Calu3 (cell line): ENCODE measurements around the gene OR9G4. TPM values are rescaled to one million over a fixed set of nuclear protein-coding genes. Genes with fewer than 3 reads are reported as not detected.
A peak's percentile ranks its signal among the peaks of the same experiment; 100 is the strongest.

Experiments used
- BruUV-seq: library from RNA; stranded (reverse); fragments of 400-500 nt; replicated peaks from 2 replicates; lab custom pipeline; 2021; lab: Mats Ljungman, UMichigan
- CTCF ChIA-PET: fragments of 300-600 bp; sonication (Branson Sonifier 250); formaldehyde crosslinking; loops from one replicate; lab custom pipeline; 2022; ENCODE audit warnings: antibody characterized with exemption; lab: Charles Lee
- DNase-seq: peaks from one replicate; pipeline ENCODE4 v3.0.0; 2022
- H3K27ac Mint-ChIP-seq: one replicate; pipeline ENCODE4 v1.8.0; 2022; ENCODE audit warnings: mixed read lengths; ENCODE audit not compliant: unreplicated experiment
- H3K27me3 Mint-ChIP-seq: one replicate; pipeline ENCODE4 v1.8.0; 2022; ENCODE audit warnings: mixed read lengths; ENCODE audit not compliant: unreplicated experiment
- H3K36me3 Mint-ChIP-seq: one replicate; pipeline ENCODE4 v1.8.0; 2022; ENCODE audit warnings: mild to moderate bottlenecking, moderate library complexity, mixed read lengths; ENCODE audit not compliant: insufficient read depth, unreplicated experiment
- H3K4me1 Mint-ChIP-seq: one replicate; pipeline ENCODE4 v1.8.0; 2022; ENCODE audit warnings: mild to moderate bottlenecking, low read depth, mixed read lengths; ENCODE audit not compliant: unreplicated experiment
- H3K4me3 Mint-ChIP-seq: one replicate; pipeline ENCODE4 v1.8.0; 2022; ENCODE audit warnings: mild to moderate bottlenecking, low read depth, moderate library complexity, mixed read lengths; ENCODE audit not compliant: unreplicated experiment
- H3K9me3 Mint-ChIP-seq: one replicate; pipeline ENCODE4 v1.8.0; 2022; ENCODE audit warnings: low read depth, mixed read lengths; ENCODE audit not compliant: unreplicated experiment
- CTCF ChIP-seq: fragments of 200-600 bp; IDR thresholded peaks from one replicate; pipeline ENCODE4 v1.8.0; 2022; ENCODE audit warnings: antibody characterized with exemption; ENCODE audit not compliant: unreplicated experiment
- intact Hi-C: fragments of 100-400 bp; cut with micrococcal nuclease; formaldehyde crosslinking; loops from one replicate; pipeline ENCODE4 v1.10.0; 2022; ENCODE audit not compliant: unreplicated experiment
- total RNA-seq: library from RNA; stranded (reverse); gene quantifications from 2 replicates; pipeline ENCODE4 v1.2.3, GENCODE V29; 2022

OR9G4 gene
- total RNA-seq, 1 experiment from 2014 or later: not detected

GRCh38 chr11:56706486-56706885 lies 42.0 kb downstream of the OR9G4 start:
- BruUV-seq: no TSS peak
- H3K4me1 Mint-ChIP-seq: peaks cover 10% of the 10 kb centered on the region
- CTCF ChIA-PET: interaction anchor here (1.1 kb wide), 1 partner anchor 52 kb away, joined by 3 read pairs; no protein-coding TSS in a partner anchor
- H3K4me3 Mint-ChIP-seq: no peak overlapping the region
- no peak for DNase-seq
- no peaks in the 10 kb centered on the region for H3K36me3 Mint-ChIP-seq
- peaks cover 3% of the 10 kb centered on the region for H3K9me3 Mint-ChIP-seq
- H3K27me3 Mint-ChIP-seq: no peaks in the 10 kb centered on the region
- H3K27ac Mint-ChIP-seq: no peak overlapping the region
- TF ChIP-seq CTCF: no peak
- intact Hi-C loops: no loop called here

- TF ChIP-seq CTCF: no peak
- intact Hi-C loops: no loop called here
- Mint-ChIP-seq H3K9me3 (peaks cover under 1% of the 10 kb centered on the region), H3K27me3 (no peaks in the 10 kb centered on the region), H3K27ac (no peak overlapping the region), H3K4me1 (peaks cover 10% of the 10 kb centered on the region), H3K4me3 (no peak overlapping the region), H3K36me3 (no peaks in the 10 kb centered on the region)
- no peak for DNase-seq
- CTCF ChIA-PET: interaction anchor here (1.1 kb wide), 1 partner anchor 52 kb away, joined by 3 read pairs; no protein-coding TSS in a partner anchor
- no TSS peak for BruUV-seq
Measured at GRCh38 chr11:56705784-56706396, 42.6 kb downstream of the OR9G4 start.

GRCh38 chr11:56700914-56701485 lies 47.5 kb downstream of the OR9G4 start:
- Mint-ChIP-seq H3K27me3 (no peaks in the 10 kb centered on the region), H3K4me3 (no peak overlapping the region), H3K27ac (no peak overlapping the region), H3K9me3 (peaks cover 4% of the 10 kb centered on the region), H3K4me1 (peaks cover under 1% of the 10 kb centered on the region), H3K36me3 (no peaks in the 10 kb centered on the region)
- DNase-seq: no peak
- intact Hi-C loops: loop anchor here (5.0 kb wide), 2 partner anchors 79 to 81 kb away; no protein-coding TSS in a partner anchor
- BruUV-seq: no TSS peak
- TF ChIP-seq CTCF: no peak
- CTCF ChIA-PET: no interaction called here

- H3K4me1 Mint-ChIP-seq: no peaks in the 10 kb centered on the region
- BruUV-seq: no TSS peak
- H3K27ac Mint-ChIP-seq: no peak overlapping the region
Measured at GRCh38 chr11:56700242-56700913, 48.1 kb downstream of the OR9G4 start.

More at GRCh38 chr11:56700242-56700913, 48.1 kb downstream of the OR9G4 start:
- CTCF ChIA-PET: no interaction called here
- Mint-ChIP-seq H3K9me3 (peaks cover 4% of the 10 kb centered on the region), H3K4me3 (no peak overlapping the region), H3K36me3 (no peaks in the 10 kb centered on the region), H3K27me3 (no peaks in the 10 kb centered on the region)
- no peak for TF ChIP-seq CTCF
- peak; percentile 51 for DNase-seq
- intact Hi-C loops: loop anchor here (5.0 kb wide), 2 partner anchors 78 to 82 kb away; no protein-coding TSS in a partner anchor
